GM12878 (cell line): ENCODE results near the gene SYCE3. TPM values are rescaled to one million over a fixed set of nuclear protein-coding genes. Genes with fewer than 3 reads are reported as not detected.
A peak's percentile ranks its signal among the peaks of the same experiment; 100 is the strongest.

Experiments used
- CREM ChIP-seq: IDR thresholded peaks from 2 replicates; pipeline ENCODE4 v1.6.1; 2014; ENCODE audit warnings: antibody characterized with exemption, low read depth
- GATAD2B ChIP-seq: fragments of 450-650 bp; conservative IDR thresholded peaks from 2 replicates; pipeline ENCODE4 v1.6.1; 2017; ENCODE audit warnings: low read depth, mild to moderate bottlenecking, moderate library complexity
- NFXL1 ChIP-seq: fragments of 450-650 bp; IDR thresholded peaks from 2 replicates; pipeline ENCODE4 v1.6.1; 2017; ENCODE audit warnings: antibody characterized with exemption, mild to moderate bottlenecking, borderline replicate concordance
- NFYB ChIP-seq: IDR thresholded peaks from 2 replicates; pipeline ENCODE4 v1.6.1; 2011; ENCODE audit warnings: low read depth, mild to moderate bottlenecking, low read length, improper control_type of control experiment, moderate library complexity; ENCODE audit not compliant: insufficient read depth
- SP1 ChIP-seq: IDR thresholded peaks from one replicate; pipeline ENCODE4 v1.6.1; 2011; ENCODE audit warnings: low read depth, low read length
- polyA plus RNA-seq, 11 experiments: library from polyadenylated mRNA; depleted of rRNA in 4 of 11; unstranded in 6 of 11; stranded (reverse) in 5 of 11; fragments of >200 nt; fragmentation: Nextera tagmentation in 4 of 11; fragmentation: Illumina TruSeq in 1 of 11; extraction: Ambion mirVana in 4 of 11; extraction: Trizol in 1 of 11; gene quantifications; 1 replicate in 1 of 11; 2 replicates in 10 of 11; pipeline versions ENCODE4 v1.2.1 to v1.2.3, GENCODE V29; 2011 to 2016; ENCODE audit warnings: inconsistent platforms in 2 of 11, missing spikeins in 2 of 11, low read depth in 1 of 11
- total RNA-seq, 4 experiments: library from RNA; depleted of rRNA in 3 of 4; stranded (reverse); fragments of >200 nt in 3 of 4; fragmentation: Illumina TruSeq in 1 of 4; extraction: Trizol in 1 of 4; gene quantifications; 2 replicates each; pipeline versions ENCODE4 v1.2.1 to v1.2.3, GENCODE V29; 2013 to 2021
- TF ChIP-seq, protein P1 (sequence below): fragments of 450-650 bp; formaldehyde crosslinking; IDR thresholded peaks from 2 replicates; pipeline ENCODE4 v1.4.0; 2020; ENCODE audit warnings: mild to moderate bottlenecking, moderate library complexity
- TF ChIP-seq, protein P2 (sequence below): IDR thresholded peaks from 2 replicates; pipeline ENCODE4 v1.6.1; 2012; ENCODE audit warnings: mild to moderate bottlenecking, low read depth, low read length
- TF ChIP-seq, protein P3 (sequence below): fragments of 450-650 bp; IDR thresholded peaks from 2 replicates; pipeline ENCODE4 v1.6.1; 2018; ENCODE audit warnings: borderline replicate concordance, mild to moderate bottlenecking; ENCODE audit not compliant: partially characterized antibody
- TF ChIP-seq, protein P4 (sequence below): fragments of 450-650 bp; IDR thresholded peaks from 2 replicates; pipeline ENCODE4 v1.6.1; 2018; ENCODE audit warnings: mild to moderate bottlenecking, low read depth, moderate library complexity; ENCODE audit not compliant: partially characterized antibody
- TF ChIP-seq, protein P5 (sequence below): fragments of 450-650 bp; IDR thresholded peaks from 2 replicates; pipeline ENCODE4 v1.6.1; 2017; ENCODE audit warnings: borderline replicate concordance
- TF ChIP-seq, protein P6 (sequence below), 3 experiments: IDR thresholded peaks in 2 of 3; conservative IDR thresholded peaks in 1 of 3; 2 replicates each; pipeline ENCODE4 v1.5.1; 2011; ENCODE audit warnings: low read depth in 3 of 3, low read length in 3 of 3, mild to moderate bottlenecking in 3 of 3, control low read depth in 2 of 3, moderate library complexity in 2 of 3, inconsistent platforms in 1 of 3, mixed read lengths in 1 of 3; ENCODE audit not compliant: control insufficient read depth in 2 of 3, insufficient read depth in 1 of 3; ENCODE audit errors: extremely low read depth in 1 of 3

SYCE3 gene
- total and polyA plus RNA-seq, 10 of the 15 experiments (the other 5 are each of a cell fraction or from before 2014, with no cell fraction given): 0.38 to 0.91 (median 0.76) TPM; not detected in 4

DNA sequence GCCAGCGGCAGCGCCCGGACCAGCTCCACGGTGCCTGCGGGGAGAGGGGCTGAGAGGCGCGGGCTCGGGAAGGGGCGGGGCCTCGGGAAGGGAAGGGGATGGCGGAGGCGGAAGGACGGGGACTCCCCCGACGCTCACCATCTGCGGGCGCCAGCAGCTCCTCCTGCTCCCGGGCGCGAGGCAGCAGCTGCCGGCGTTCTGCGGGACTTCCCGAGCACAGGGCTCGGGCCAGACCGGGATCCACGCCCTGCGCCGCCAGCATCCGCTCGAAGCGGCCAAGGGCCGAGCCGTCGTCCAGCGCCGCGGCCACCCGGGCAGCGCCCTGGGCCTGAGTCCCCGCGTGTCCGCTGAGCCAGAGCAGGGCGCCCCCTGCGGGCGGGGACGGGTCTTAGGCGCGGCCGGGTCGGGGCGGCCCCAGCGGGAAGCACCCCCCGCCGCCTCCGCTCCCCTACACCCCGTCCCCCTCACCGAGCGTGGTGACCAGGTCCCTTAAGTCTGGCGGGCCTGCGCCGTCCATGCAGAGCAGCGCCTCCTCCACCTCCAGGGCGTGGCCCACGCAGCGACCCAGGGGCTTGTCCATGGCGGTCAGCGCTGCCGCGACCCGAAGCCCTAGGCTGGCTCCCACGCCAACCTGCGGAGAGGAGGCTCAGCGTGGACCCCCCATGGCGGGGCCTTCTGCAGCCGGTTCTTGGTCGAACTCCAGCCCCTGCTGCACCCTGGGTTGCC lies 36.4 kb downstream of the SYCE3 start (continued):
- TF ChIP-seq, protein P1, sequence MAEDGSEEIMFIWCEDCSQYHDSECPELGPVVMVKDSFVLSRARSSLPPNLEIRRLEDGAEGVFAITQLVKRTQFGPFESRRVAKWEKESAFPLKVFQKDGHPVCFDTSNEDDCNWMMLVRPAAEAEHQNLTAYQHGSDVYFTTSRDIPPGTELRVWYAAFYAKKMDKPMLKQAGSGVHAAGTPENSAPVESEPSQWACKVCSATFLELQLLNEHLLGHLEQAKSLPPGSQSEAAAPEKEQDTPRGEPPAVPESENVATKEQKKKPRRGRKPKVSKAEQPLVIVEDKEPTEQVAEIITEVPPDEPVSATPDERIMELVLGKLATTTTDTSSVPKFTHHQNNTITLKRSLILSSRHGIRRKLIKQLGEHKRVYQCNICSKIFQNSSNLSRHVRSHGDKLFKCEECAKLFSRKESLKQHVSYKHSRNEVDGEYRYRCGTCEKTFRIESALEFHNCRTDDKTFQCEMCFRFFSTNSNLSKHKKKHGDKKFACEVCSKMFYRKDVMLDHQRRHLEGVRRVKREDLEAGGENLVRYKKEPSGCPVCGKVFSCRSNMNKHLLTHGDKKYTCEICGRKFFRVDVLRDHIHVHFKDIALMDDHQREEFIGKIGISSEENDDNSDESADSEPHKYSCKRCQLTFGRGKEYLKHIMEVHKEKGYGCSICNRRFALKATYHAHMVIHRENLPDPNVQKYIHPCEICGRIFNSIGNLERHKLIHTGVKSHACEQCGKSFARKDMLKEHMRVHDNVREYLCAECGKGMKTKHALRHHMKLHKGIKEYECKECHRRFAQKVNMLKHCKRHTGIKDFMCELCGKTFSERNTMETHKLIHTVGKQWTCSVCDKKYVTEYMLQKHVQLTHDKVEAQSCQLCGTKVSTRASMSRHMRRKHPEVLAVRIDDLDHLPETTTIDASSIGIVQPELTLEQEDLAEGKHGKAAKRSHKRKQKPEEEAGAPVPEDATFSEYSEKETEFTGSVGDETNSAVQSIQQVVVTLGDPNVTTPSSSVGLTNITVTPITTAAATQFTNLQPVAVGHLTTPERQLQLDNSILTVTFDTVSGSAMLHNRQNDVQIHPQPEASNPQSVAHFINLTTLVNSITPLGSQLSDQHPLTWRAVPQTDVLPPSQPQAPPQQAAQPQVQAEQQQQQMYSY (CRISPR knock-in tag): no peak
- TF ChIP-seq NFYB (no peak), SP1 (no peak), NFXL1 (no peak), GATAD2B (peak; percentile 98), CREM (peak; percentile 24; the same call in 1 of the 2 replicates)
- TF ChIP-seq, protein P2, sequence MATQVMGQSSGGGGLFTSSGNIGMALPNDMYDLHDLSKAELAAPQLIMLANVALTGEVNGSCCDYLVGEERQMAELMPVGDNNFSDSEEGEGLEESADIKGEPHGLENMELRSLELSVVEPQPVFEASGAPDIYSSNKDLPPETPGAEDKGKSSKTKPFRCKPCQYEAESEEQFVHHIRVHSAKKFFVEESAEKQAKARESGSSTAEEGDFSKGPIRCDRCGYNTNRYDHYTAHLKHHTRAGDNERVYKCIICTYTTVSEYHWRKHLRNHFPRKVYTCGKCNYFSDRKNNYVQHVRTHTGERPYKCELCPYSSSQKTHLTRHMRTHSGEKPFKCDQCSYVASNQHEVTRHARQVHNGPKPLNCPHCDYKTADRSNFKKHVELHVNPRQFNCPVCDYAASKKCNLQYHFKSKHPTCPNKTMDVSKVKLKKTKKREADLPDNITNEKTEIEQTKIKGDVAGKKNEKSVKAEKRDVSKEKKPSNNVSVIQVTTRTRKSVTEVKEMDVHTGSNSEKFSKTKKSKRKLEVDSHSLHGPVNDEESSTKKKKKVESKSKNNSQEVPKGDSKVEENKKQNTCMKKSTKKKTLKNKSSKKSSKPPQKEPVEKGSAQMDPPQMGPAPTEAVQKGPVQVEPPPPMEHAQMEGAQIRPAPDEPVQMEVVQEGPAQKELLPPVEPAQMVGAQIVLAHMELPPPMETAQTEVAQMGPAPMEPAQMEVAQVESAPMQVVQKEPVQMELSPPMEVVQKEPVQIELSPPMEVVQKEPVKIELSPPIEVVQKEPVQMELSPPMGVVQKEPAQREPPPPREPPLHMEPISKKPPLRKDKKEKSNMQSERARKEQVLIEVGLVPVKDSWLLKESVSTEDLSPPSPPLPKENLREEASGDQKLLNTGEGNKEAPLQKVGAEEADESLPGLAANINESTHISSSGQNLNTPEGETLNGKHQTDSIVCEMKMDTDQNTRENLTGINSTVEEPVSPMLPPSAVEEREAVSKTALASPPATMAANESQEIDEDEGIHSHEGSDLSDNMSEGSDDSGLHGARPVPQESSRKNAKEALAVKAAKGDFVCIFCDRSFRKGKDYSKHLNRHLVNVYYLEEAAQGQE: no peak
- TF ChIP-seq, protein P3, sequence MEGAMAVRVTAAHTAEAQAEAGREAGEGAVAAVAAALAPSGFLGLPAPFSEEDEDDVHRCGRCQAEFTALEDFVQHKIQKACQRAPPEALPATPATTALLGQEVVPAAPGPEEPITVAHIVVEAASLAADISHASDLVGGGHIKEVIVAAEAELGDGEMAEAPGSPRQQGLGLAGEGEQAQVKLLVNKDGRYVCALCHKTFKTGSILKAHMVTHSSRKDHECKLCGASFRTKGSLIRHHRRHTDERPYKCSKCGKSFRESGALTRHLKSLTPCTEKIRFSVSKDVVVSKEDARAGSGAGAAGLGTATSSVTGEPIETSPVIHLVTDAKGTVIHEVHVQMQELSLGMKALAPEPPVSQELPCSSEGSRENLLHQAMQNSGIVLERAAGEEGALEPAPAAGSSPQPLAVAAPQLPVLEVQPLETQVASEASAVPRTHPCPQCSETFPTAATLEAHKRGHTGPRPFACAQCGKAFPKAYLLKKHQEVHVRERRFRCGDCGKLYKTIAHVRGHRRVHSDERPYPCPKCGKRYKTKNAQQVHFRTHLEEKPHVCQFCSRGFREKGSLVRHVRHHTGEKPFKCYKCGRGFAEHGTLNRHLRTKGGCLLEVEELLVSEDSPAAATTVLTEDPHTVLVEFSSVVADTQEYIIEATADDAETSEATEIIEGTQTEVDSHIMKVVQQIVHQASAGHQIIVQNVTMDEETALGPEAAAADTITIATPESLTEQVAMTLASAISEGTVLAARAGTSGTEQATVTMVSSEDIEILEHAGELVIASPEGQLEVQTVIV: no peak
- TF ChIP-seq, protein P4, sequence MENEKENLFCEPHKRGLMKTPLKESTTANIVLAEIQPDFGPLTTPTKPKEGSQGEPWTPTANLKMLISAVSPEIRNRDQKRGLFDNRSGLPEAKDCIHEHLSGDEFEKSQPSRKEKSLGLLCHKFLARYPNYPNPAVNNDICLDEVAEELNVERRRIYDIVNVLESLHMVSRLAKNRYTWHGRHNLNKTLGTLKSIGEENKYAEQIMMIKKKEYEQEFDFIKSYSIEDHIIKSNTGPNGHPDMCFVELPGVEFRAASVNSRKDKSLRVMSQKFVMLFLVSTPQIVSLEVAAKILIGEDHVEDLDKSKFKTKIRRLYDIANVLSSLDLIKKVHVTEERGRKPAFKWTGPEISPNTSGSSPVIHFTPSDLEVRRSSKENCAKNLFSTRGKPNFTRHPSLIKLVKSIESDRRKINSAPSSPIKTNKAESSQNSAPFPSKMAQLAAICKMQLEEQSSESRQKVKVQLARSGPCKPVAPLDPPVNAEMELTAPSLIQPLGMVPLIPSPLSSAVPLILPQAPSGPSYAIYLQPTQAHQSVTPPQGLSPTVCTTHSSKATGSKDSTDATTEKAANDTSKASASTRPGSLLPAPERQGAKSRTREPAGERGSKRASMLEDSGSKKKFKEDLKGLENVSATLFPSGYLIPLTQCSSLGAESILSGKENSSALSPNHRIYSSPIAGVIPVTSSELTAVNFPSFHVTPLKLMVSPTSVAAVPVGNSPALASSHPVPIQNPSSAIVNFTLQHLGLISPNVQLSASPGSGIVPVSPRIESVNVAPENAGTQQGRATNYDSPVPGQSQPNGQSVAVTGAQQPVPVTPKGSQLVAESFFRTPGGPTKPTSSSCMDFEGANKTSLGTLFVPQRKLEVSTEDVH: no peak
- TF ChIP-seq, protein P5, sequence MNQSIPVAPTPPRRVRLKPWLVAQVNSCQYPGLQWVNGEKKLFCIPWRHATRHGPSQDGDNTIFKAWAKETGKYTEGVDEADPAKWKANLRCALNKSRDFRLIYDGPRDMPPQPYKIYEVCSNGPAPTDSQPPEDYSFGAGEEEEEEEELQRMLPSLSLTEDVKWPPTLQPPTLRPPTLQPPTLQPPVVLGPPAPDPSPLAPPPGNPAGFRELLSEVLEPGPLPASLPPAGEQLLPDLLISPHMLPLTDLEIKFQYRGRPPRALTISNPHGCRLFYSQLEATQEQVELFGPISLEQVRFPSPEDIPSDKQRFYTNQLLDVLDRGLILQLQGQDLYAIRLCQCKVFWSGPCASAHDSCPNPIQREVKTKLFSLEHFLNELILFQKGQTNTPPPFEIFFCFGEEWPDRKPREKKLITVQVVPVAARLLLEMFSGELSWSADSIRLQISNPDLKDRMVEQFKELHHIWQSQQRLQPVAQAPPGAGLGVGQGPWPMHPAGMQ: no peak
- TF ChIP-seq, protein P6, sequence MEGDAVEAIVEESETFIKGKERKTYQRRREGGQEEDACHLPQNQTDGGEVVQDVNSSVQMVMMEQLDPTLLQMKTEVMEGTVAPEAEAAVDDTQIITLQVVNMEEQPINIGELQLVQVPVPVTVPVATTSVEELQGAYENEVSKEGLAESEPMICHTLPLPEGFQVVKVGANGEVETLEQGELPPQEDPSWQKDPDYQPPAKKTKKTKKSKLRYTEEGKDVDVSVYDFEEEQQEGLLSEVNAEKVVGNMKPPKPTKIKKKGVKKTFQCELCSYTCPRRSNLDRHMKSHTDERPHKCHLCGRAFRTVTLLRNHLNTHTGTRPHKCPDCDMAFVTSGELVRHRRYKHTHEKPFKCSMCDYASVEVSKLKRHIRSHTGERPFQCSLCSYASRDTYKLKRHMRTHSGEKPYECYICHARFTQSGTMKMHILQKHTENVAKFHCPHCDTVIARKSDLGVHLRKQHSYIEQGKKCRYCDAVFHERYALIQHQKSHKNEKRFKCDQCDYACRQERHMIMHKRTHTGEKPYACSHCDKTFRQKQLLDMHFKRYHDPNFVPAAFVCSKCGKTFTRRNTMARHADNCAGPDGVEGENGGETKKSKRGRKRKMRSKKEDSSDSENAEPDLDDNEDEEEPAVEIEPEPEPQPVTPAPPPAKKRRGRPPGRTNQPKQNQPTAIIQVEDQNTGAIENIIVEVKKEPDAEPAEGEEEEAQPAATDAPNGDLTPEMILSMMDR (IDR thresholded peaks at IDR 0.05 in 2 of 3, conservative IDR thresholded peaks at IDR 0.05 in 1 of 3; ENCODE audit: control insufficient read depth in 2 of 3, extremely low read depth in 1 of 3, insufficient read depth in 1 of 3, low read depth in 3 of 3, low read length in 3 of 3): peak; percentile 57 to 60 (median 58); a peak in 5 of 6 replicates
